AG04450 (cell line): ENCODE measurements around the gene DIP2C. TPM values are rescaled to one million over a fixed set of nuclear protein-coding genes. Genes with fewer than 3 reads are reported as not detected.

Experiments used
- CTCF ChIA-PET: fragments of 300-600, 350-600 bp; formaldehyde crosslinking; extraction: SDS; loops from one replicate; lab custom pipeline; 2022; ENCODE audit warnings: antibody characterized with exemption, inconsistent platforms; lab: Charles Lee
- POLR2A ChIA-PET: fragments of 350-600 bp; formaldehyde crosslinking; extraction: SDS; loops from one replicate; lab custom pipeline; 2021; ENCODE audit warnings: antibody characterized with exemption, inconsistent platforms; lab: Yijun Ruan, JAX
- DNase-seq: peaks from one replicate; pipeline ENCODE4 v3.0.0-alpha.2; 2011; ENCODE audit warnings: low read depth, low spot score
- H3K27ac ChIP-seq: one replicate; pipeline ENCODE4 v1.5.1; 2012; ENCODE audit warnings: low read depth, low read length, control low read depth
- H3K27me3 ChIP-seq: one replicate; pipeline ENCODE4 v1.6.0; 2012; ENCODE audit warnings: low read length; ENCODE audit not compliant: control insufficient read depth, insufficient read depth
- H3K4me3 ChIP-seq: 2 replicates; pipeline ENCODE4 v1.5.1; 2011; ENCODE audit warnings: mild to moderate bottlenecking, low read depth, low read length, control low read depth
- H3K9me3 ChIP-seq: 2 replicates; pipeline ENCODE4 v1.5.1; 2012; ENCODE audit warnings: low read length; ENCODE audit not compliant: control insufficient read depth, insufficient read depth
- CTCF ChIP-seq: IDR thresholded peaks from 2 replicates; pipeline ENCODE4 v1.5.1; 2011; ENCODE audit warnings: low read depth, low read length, control low read depth, inconsistent platforms
- polyA plus RNA-seq: library from polyadenylated mRNA; depleted of rRNA; stranded (reverse); fragments of >200 nt; gene quantifications from 2 replicates; pipeline ENCODE4 v1.2.3, GENCODE V29; 2011

Gene DIP2C
- polyA plus RNA-seq, 1 experiment, result 9.6 TPM

- no peak for TF ChIP-seq CTCF
- Histone ChIP-seq H3K27ac (no peak overlapping the region), H3K9me3 (peaks cover 4% of the 10 kb centered on the region; the same call in 1 of the 2 replicates), H3K4me3 (no peak overlapping the region), H3K27me3 (no peaks in the 10 kb centered on the region)
- DNase-seq, result no peak
- ChIA-PET POLR2A (no interaction called here), CTCF (no interaction called here)
These were observed 165.5 kb downstream of the DIP2C start for GRCh38 chr10:523925-524324.

- Histone ChIP-seq H3K27ac (no peak overlapping the region), H3K27me3 (no peaks in the 10 kb centered on the region), H3K4me3 (no peak overlapping the region), H3K9me3 (no peaks in the 10 kb centered on the region)
- POLR2A ChIA-PET, result no interaction called here
- CTCF ChIA-PET, result no interaction called here
- no peak for DNase-seq
- no peak for TF ChIP-seq CTCF
These were observed 167.1 kb downstream of the DIP2C start for GRCh38 chr10:522350-522749.

- Histone ChIP-seq H3K4me3 (no peak overlapping the region), H3K27me3 (no peaks in the 10 kb centered on the region), H3K27ac (no peak overlapping the region), H3K9me3 (no peaks in the 10 kb centered on the region)
- POLR2A ChIA-PET, result no interaction called here
- CTCF ChIA-PET, result no interaction called here
- no peak for TF ChIP-seq CTCF
- DNase-seq, result no peak
These were observed 167.9 kb downstream of the DIP2C start for GRCh38 chr10:521261-522250.

GRCh38 chr10:520402-520787 lies 169.1 kb downstream of the DIP2C start:
- H3K9me3 ChIP-seq, result no peaks in the 10 kb centered on the region
- CTCF ChIA-PET, result no interaction called here
- no peaks in the 10 kb centered on the region for H3K27me3 ChIP-seq
- DNase-seq, result no peak
- POLR2A ChIA-PET, result no interaction called here
- no peak for TF ChIP-seq CTCF
- no peak overlapping the region for H3K27ac ChIP-seq
- H3K4me3 ChIP-seq, result no peak overlapping the region

GRCh38 chr10:519716-520401 lies 169.6 kb downstream of the DIP2C start:
- Histone ChIP-seq H3K9me3 (no peaks in the 10 kb centered on the region), H3K27me3 (no peaks in the 10 kb centered on the region), H3K27ac (no peak overlapping the region), H3K4me3 (no peak overlapping the region)
- DNase-seq, result no peak
- no peak for TF ChIP-seq CTCF
- ChIA-PET POLR2A (no interaction called here), CTCF (no interaction called here)
